GM10847 (cell line): ENCODE data around the gene HPCA.

Experiments used
- POLR2A ChIP-seq: IDR thresholded peaks from 2 replicates; pipeline ENCODE4 v1.6.1; 2011; ENCODE audit not compliant: insufficient read length; ENCODE audit errors: extremely low read depth

Gene HPCA

DNA sequence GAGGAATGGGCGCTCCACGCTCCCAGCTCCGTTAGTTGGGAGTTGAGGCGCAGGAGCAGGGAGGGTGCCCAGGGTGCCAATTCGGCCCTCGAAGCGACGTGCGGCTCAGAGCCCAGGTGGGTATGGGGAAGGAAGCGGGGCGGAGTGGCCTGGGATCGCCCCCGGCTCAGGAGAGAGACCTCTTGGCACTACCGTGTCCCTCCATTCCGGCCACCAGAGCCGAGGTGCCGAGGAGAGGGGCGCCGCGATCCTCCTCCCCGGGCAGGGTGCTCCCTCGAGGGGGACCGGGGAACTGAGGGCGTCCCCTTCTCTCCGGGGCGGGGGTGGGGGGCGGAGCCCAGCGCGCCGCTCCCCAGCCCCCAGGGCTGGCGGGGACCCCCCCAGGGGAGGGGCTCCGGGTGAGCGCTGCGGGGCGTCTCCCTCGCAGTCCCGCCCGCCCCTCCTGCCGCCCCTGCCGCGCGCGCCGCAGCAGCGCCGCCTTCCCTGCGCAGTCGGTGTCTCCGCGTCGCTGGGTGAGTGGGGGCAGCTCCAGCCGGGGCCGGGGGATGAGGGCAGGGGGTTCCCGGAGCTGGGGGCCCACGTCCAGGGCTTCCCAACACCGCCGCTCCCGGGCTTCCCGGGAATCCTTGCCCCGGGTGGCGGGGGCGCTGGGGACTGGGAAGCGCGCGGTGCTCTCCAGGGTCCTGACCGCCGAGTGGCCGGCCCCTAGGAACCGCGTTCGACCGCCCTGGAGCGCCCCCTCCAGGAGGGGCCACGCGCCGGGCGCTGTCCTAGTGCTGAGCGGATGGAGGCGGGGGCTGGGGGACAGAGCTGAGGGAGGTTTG lies at the start of gene HPCA:
HPCA (plus strand) TSS at position 488 of the 824 bp plus-strand sequence. CDS start 2,408 bp downstream, outside the sequence.
- no peak for TF ChIP-seq POLR2A

DNA sequence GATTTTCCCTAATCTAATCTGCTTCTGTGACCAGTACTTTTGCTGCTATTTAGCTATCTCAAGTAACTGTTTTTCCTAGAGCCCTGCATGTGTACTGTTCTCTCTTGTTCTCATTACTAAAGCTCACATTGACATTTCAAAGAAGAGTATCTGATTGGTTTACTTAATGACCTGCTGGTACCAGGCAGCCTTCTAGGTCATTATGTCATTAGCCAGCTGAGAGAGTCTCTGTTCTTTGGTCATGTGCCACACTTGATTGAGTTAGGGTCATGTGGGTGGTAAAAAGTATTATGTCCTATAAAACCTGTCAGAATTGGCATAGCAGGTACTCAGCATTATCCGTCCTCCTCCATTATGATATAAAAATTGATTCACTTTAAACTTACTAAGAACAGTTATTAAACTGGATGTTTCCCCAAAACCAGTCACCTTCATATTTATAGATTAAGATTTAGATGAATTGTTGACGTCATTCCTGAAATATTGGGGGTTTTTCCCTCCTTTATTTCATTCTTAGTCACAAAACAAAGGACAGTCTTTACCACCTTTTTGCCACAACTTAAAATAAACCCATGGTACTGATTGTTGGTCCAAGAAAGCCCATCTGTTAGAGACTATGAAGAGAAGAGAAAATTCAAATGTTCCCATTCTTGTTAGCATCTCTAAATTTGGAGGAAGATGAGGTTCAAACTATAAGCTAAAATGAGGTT lies 37.8 kb upstream of the HPCA start:
- TF ChIP-seq POLR2A, result no peak

DNA sequence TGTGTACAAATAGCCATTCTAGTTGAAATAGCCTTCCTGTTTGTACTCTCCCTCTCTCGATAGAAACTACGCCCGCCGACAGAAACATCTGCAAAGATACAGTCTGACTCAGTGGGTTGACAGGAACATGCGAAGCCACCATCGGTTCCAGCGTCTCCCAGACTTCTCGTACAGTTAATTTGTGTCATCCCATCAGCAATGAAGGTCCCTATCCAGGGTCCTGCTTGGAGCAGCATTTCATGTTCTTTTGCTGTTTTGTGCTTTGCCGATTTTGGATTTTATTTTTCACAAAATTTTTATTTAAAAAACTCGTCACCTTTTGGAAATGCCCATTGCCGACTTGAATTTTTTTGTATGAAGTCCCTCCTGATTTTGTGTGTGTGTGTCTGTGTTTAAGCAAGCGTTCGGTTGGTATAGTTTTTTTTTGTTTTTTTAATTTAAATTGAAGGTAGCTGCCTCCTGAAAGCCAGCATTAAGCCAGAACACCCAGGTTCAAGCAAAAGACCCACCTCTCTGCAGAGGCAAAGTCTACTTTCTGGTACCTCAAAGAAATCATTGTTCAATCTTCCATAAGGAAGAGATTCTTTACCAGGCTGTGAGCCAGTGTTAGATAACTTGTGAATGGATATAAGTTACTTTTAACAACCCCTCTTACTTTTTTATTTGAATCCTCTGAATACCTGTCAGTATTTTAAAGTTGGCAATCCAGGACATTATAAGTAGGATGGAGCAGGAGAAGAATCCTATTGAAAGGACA lies 30.3 kb upstream of the HPCA start:
- no peak for TF ChIP-seq POLR2A

DNA sequence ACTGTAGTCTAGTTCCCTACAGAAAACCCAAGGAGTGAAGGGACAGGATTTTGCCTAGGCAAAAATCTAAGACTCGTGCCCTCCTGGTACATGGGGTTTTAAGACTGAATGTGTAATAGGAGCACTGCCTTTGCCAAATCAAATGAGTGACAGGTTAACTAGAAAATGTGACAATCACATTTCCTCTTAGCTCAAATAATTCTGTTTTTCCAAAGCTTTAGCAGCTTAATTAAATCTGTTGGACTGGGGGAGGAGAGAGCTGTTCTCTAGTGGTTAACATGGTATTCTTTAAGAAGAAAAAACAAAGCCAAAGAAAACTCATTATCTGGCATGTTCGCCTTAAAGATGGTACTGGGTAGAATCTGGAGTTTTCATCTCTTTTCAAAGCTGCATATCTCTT lies 28.2 kb upstream of the HPCA start:
- TF ChIP-seq POLR2A, result no peak

DNA sequence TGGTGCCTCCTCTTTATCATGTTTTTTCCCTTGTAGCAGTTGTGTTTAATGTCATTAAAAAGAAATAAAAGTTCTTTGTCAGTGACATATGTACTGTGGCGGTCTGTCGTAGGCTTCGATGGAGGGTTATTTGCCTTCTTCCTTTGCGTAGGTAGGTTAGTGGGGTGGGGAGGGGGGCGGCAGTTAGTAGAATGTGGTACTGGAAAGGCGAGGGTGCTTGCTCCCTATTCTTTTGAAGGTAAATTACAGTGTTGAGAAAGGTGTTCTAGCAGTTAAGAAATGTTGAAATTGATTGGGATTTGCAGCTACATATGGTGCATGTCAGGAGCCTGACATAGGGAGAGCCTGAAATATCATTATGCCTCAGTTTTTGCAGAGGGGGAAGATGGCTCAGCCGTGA lies 27.5 kb upstream of the HPCA start:
- no peak for TF ChIP-seq POLR2A

DNA sequence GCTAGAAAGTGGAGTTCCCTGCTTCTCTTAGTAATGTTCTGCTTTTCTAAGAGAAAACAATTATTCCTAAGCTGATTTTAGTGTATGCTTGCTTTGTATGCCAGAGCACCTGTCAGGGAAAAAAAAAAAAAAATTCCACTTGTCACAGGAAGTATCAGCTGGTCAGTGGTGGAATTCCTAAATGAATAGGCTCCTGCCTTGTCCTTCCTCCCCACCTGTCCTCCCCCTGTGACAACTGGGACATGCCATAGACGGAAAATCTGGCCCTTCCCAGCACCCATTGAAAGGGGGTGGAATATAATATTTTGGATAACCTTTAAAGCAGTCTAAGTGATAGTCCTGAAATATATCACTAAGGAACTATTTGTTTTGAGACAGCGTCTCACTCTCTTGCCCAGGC lies 26.4 kb upstream of the HPCA start:
- no peak for TF ChIP-seq POLR2A

DNA sequence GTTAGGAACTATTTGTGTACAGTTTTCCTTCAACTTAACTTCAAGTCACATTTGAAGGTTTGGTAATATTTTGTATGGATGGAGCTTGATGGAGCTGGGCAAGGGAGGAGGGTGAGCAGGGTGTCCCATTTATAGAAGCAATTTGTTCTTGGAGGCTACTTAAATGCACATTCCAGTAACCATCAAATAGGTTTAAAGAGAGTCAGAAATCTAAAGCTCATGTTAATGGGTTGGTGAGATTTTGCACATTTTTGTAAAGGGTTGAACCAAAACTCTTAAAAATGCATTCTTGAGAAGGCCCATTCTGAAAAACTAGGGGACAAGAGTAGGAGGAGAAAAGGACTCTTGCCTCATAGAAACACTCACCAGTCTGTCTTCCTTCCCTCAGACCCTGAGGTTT lies 25.7 kb upstream of the HPCA start:
- TF ChIP-seq POLR2A, result no peak

DNA sequence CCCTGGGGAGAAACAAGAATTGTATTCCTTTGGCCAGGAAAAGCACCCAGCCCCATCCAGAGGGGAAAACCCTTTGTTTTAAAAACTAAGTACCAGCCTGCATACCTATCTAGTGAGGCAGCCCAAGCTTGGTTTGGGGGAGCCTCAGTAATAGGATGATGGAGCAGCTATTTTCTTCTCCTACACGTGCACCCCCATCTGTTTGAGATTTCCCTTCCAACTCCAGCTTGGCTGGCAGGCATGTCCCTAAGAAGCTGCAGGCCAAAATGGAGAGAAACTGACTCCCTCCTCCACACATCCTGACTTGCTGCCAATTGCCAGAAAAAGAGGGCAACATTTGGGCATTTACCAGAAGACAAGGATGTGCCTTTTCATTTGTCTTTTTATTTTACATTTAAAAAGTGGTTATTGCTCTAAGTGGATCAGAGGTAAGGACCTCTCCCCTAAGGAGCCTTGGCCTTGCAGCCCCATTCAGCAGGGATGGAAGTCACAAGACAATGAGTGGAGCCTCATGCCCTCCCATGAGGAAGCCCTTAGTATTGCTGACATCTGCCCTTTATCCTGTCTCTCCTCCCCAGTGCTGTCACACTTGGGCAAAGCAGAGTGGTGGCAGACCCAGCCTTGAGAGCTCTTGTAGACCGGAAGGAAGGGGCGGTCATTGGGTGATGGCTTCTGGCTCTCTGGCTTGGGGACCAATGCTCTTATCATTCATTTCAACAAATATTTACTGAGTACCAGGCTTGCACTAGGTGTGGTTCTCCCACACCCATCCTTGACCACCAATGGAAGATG lies 24.2 kb upstream of the HPCA start:
- no peak for TF ChIP-seq POLR2A

DNA sequence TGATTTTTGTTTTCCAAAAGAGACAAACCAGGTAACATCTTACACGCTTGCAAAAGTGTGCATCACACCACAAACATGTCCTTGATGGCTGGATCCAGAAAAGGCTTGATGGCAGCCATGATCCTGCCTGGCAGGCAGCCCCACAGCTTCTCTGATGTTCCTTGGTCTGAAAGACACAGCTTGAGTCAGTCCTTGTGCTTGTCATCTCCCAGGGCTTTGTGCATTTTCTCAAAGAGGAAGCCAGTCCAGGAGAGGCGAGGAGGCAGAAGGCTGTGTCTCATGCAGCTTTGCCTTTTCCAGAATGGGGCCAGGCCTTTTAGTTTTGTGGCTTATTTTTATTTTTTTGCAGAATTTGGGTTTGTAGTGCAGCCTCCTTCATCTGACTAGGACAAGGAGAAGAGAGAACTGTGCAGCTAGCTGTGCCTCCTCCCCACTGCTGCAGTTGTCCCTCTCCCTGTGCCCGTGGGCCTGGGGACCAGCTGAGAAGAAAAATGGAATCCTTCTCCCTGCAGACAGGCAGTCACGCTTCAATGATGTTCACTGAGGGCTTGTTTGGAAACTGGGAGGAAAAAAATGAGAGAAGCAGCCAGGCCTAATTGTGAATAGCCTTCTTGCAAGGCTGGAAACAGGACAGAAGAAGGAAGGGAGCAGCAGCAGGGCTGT lies 22.9 kb upstream of the HPCA start:
- TF ChIP-seq POLR2A, result no peak

DNA sequence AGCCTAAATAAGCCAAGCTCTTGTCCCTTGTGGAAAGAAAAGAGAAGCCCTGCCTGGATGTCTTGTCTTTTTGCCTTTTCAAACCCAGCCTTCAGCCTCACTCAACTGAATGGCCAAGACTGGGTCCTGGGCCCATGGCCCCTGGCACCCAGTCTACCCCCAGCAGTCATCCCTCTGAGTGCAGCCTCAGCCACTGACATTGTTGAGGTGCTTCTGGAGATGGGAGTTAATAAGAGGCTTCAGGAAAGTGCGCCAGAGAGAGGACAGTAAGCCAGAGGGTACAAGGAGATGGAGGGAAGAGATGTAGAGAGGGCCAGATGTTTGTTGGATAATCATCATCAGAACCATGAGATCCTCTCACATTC lies 22.4 kb upstream of the HPCA start:
- no peak for TF ChIP-seq POLR2A

DNA sequence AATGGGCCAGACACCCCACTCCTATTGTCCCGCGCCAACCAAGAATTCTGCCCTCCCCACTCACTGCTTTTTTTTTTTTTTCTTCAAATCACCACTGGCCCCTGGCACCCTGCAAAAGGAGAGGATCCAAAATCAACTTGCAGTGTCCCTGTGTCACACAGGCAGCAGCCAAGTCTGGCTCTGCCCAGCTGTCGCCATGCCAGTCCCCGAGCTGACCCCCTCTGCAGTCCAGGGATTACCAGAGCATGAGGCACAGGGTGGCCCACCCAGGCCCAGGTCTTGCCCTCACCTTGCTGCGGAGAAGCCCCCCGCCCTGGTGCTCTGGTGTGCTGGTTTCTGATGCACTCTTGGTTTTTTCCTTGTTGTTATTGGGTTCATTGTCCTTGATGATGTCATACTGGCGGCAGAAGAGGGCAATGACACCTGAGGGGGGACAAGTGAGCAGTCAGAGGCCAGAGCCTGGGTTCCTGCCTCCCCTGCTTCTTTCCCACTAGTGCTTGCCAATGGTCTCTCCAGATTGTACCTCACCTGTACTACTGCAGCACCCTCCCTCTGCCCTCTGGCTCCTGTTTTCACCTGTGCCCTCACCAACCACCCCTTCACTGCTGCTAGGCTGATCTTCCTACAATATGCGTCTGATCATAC lies 21.8 kb upstream of the HPCA start:
- TF ChIP-seq POLR2A, result no peak

DNA sequence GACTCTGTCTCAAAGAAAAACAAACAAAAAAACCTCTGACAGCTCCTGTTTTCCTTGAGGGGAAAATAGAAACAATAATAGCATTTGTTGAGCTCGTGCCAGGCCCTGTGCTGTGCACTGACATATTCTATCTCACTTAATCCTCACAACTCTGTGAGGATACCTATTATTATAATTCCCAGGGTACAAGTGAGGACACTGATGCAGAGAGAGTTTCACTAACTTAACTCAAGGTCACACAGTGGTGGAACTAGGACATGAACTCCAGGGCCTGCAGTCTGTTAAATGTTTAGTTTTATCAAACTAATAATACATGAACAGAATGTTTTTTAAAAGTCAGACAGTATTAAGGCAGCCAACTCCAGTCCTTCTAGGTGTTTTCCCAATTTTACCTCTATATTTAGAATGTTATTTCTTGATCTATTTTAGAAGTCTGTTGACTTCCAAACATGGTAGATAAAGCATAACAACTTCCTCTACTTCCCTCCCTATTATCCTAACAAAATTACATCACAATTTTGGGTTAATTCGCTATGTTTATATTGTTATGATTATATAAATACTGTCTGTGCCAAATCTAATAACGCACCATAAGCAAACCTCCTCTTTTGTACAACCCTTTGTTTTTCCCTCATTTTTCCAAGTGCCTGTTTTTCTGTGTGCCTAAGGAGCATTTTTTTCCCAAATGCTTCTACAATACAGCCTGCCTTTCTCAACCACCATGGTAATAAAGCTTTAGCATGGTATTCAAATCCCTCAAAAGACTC lies 20.5 kb upstream of the HPCA start:
- no peak for TF ChIP-seq POLR2A

DNA sequence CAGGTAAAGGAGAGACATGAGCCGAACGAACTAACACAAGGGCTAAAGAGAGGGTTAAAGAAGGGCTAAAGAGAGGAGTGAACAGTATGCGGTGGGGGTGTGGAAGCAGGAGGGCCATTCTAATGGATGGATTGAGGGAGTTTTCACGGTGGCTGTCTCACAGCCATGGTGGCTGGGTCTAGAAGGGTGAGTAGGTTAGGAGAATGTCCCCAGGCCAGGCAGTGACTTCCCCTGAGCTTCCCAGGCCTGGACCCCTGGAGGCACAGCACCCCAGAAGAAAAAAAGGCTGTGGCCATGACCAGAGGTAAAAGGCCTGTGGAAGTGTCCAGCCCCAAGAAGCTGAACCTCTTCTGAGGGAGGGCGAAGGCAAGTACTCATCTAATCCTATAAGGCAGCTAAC lies 19.1 kb upstream of the HPCA start:
- TF ChIP-seq POLR2A, result no peak
